Measurements from ENCODE around the gene SRSF2. TPM values are rescaled to one million over a fixed set of nuclear protein-coding genes. Genes with fewer than 3 reads are reported as not detected.
A peak's percentile ranks its signal among the peaks of the same experiment; 100 is the strongest.

Gene SRSF2
- total and polyA plus RNA-seq, 9 of the 15 experiments (the other 6 are each of a cell fraction or from before 2014, with no cell fraction given): 161 to 583 (median 393) TPM

DNA sequence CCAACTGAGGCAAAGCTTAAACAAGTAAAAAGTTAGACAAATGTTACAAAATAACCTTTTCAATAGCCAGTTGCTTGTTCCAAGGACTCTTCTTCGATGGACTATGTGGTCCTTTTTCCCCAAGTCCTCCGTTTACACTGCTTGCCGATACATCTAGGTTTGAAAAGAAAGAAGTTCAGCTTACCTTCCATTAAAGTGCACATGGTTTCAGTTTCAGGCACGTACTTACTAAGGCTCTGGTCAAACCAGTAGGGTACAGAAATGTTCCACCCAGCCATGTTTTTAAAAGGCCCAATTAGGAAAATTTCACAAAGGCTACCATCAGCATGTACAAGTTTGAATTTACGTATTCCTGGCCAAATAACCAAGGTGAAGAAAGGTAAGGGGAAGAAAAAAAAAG is 2.1 kb downstream of the SRSF2 start (continued):
- TF ChIP-seq PHF8 (IDR thresholded peaks at IDR 0.05; ENCODE audit: borderline replicate concordance, low read length) (no peak), RAD21 (CRISPR knock-in tag; conservative IDR thresholded peaks at IDR 0.05 in 1 of 2, IDR thresholded peaks at IDR 0.05 in 1 of 2) (no peak), ESRRA (IDR thresholded peaks at IDR 0.05; ENCODE audit: borderline replicate concordance, low read depth) (no peak), RBM39 (optimal IDR thresholded peaks at IDR 0.05; ENCODE audit: low read depth, low read length) (peak; percentile 81), LCOR (CRISPR knock-in tag; IDR thresholded peaks at IDR 0.05) (peak; percentile 24; the same call in 1 of the 2 replicates), ERF (CRISPR knock-in tag; IDR thresholded peaks at IDR 0.05) (no peak), HNRNPL (IDR thresholded peaks at IDR 0.05; ENCODE audit: low read depth, low read length) (0 out of 2 replicates have a peak, but pooled peaks have one; percentile 21), SP2 (IDR thresholded peaks at IDR 0.05; ENCODE audit: extremely low read depth, low read depth, low read length, poor library complexity, severe bottlenecking) (no peak), KAT7 (CRISPR knock-in tag; IDR thresholded peaks at IDR 0.05; ENCODE audit: borderline replicate concordance) (0 out of 2 replicates have a peak, but pooled peaks have one; percentile 63), ZNF583 (CRISPR knock-in tag; IDR thresholded peaks at IDR 0.05) (no peak), PHF21A (IDR thresholded peaks at IDR 0.05; ENCODE audit: borderline replicate concordance, low read depth) (no peak)
- TF ChIP-seq, protein P1, sequence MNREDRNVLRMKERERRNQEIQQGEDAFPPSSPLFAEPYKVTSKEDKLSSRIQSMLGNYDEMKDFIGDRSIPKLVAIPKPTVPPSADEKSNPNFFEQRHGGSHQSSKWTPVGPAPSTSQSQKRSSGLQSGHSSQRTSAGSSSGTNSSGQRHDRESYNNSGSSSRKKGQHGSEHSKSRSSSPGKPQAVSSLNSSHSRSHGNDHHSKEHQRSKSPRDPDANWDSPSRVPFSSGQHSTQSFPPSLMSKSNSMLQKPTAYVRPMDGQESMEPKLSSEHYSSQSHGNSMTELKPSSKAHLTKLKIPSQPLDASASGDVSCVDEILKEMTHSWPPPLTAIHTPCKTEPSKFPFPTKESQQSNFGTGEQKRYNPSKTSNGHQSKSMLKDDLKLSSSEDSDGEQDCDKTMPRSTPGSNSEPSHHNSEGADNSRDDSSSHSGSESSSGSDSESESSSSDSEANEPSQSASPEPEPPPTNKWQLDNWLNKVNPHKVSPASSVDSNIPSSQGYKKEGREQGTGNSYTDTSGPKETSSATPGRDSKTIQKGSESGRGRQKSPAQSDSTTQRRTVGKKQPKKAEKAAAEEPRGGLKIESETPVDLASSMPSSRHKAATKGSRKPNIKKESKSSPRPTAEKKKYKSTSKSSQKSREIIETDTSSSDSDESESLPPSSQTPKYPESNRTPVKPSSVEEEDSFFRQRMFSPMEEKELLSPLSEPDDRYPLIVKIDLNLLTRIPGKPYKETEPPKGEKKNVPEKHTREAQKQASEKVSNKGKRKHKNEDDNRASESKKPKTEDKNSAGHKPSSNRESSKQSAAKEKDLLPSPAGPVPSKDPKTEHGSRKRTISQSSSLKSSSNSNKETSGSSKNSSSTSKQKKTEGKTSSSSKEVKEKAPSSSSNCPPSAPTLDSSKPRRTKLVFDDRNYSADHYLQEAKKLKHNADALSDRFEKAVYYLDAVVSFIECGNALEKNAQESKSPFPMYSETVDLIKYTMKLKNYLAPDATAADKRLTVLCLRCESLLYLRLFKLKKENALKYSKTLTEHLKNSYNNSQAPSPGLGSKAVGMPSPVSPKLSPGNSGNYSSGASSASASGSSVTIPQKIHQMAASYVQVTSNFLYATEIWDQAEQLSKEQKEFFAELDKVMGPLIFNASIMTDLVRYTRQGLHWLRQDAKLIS (CRISPR knock-in tag; IDR thresholded peaks at IDR 0.05): peak; percentile 72

Data from K562 (cell line).